GM15510 (cell line): Measurements from ENCODE around the gene RCC2.

Experiments used
- POLR2A ChIP-seq: IDR thresholded peaks from 3 replicates; pipeline ENCODE4 v1.6.1; 2011; ENCODE audit warnings: borderline replicate concordance; ENCODE audit not compliant: insufficient read length; ENCODE audit errors: extremely low read depth

The RCC2 gene

GRCh38 chr1:17439250-17440073 lies at the start of gene RCC2:
RCC2 (minus strand) TSS chr1:17439677; CDS start chr1:17438514, 1,163 bp downstream.
- TF ChIP-seq POLR2A: peak; percentile 54

DNA sequence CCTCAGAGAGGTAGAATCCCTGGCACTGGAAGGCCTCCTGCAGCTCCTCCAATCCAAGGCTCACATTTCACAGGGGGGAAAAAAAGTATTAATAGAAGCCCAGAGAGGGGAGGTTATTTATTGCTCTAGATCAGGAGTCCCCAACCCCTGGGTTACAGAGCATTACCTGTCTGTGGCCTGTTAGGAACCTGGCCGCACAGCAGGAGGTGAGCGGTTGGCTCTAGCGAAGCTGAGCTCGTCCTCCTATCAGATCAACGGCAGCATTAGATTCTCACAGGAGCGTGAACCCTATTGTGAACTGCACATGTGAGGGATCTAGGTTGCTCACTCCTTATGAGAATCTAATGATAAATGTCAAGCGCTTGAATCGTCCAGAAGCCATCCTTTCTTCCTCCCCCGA lies 46.8 kb upstream of the RCC2 start:
- TF ChIP-seq POLR2A: no peak

GRCh38 chr1:17485281-17485680 lies 45.8 kb upstream of the RCC2 start:
- no peak for TF ChIP-seq POLR2A

- TF ChIP-seq POLR2A: no peak
Measured at GRCh38 chr1:17480846-17481245, 41.4 kb upstream of the RCC2 start.

DNA sequence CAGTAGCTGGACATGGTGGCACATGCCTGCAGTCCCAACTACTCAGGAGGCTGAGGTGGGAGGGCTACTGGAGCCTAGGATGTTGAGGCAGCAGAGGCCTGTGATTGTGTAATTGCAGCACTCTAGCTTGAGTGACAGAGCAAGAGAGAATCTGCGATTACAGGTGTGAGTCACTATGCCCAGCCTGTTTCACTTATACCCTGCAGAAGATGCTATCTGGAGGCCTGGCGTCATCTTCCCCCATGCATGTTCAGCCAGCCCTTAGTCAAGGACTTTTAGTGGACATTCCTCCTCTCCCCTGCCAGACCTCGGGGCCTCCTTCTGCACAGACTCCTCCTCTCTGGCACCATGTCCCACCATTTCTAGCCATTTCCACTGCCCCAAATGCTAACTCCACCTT lies 36.3 kb upstream of the RCC2 start:
- TF ChIP-seq POLR2A: no peak

- TF ChIP-seq POLR2A: no peak
Measured at GRCh38 chr1:17472814-17473213, 33.3 kb upstream of the RCC2 start.

GRCh38 chr1:17471393-17471792 lies 31.9 kb upstream of the RCC2 start:
- TF ChIP-seq POLR2A: no peak

DNA sequence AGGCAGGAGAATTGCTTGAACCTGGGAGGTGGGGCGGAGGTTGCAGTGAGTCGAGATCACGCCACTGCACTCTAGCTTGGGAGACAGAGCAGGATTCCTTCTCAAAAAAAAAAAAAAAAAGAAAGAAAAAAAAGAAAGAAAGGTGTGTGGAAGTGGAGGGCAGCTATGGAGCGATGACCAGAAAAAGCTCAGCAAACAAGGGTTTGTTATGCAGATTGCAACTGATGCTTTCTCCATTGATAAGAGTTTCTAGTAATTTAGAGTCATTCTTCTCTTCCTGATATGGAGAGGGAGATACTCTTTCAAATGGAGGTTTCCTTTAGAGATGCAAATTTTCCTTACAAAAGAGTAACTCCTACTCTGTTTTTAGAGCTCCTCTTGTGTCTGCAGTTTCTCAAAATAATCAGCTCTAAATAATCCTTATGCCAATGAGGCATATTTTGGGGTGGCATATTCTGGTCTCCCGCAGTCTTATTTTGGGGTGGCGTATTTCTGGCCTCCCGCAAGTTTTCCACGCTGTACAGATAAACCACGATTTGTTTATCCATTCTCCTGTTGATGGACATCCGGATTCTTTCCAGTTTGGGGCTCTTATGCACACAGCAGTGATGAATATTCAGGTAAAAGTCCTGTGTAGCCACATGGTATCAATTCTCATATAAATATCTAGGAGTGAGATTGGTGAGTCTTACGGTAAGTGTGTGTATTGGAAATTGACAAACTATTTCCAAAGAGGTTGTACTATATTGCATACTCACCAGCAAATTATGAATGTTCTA lies 30.7 kb upstream of the RCC2 start:
- no peak for TF ChIP-seq POLR2A

GRCh38 chr1:17466359-17466758 lies 26.9 kb upstream of the RCC2 start:
- no peak for TF ChIP-seq POLR2A

DNA sequence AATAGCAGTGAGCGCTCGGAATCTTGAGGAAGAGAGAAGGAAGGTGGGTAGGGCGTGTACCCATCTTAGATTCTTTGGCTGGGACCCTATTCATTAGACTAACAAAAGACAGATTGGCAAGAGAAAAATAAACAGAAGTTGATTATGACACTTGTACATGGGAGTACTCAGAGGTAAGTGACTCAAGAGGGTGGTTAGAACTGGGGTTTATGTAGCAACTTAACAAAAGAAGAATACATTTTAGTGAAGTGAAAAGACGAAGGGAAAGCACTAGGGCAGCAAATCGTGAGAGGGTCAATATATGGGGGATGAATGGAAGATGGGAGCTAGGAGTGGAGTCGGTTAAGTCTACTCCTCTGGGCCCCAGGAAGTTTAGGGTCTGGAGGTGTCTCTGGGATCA lies 25.8 kb upstream of the RCC2 start:
- TF ChIP-seq POLR2A: no peak

DNA sequence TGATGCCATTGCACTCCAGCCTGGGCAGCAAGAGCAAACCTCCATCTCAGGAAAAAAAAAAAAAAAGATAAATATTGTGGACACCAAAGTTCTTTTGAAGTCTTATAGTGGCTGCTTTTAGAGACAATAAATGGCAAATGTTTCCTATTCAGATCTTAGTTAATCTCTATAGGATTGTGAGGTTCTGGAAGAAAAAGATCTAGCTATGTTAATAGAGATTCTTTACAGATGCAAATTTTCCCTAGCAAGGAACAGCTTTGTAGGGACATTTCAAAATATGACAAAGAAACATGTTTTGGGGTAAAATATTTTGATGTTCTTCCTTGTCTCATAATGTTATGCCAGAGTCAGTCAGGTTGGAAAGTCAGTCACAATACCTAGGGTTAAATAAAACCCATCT lies 24.5 kb upstream of the RCC2 start:
- no peak for TF ChIP-seq POLR2A

DNA sequence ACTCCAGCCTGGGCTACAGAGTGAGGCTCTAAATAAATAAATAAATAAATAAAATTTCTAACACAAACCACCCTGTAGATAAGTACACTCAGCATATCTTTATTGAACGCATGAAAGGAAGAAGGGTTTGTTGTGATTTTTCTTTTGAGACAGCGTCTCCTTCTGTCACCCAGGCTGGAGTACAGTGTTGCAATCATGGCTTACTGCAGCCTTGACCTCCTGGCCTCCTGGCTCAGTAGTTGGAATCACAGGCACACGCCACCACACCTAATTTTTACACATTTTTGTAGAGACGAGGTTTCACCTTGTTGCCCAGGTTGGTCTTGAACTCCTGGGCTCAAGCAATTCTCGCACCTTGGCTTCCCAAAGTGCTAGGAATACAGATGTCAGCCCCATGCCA lies 23.2 kb upstream of the RCC2 start:
- no peak for TF ChIP-seq POLR2A

DNA sequence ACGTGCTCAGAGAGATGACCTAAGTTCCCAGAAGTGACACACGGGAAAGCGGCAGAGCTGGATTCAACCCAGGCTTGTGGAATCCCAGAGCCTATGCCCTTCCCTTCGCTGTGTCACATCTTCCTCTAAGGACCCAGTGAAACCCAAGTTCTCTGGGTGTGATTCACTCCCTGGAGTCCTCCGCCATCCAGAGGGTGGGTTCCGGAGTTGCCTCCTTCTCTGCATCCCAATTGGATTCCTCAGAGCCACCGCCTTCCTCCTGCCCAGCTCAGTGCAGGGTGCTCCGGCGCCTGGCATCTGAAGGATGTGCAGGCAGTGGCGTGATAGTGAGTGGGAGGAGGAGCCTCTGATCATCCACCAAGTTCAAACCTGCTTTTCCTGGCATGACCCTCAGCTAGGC lies 20.7 kb upstream of the RCC2 start:
- no peak for TF ChIP-seq POLR2A

GRCh38 chr1:17458794-17459193 lies 19.3 kb upstream of the RCC2 start:
- no peak for TF ChIP-seq POLR2A

- no peak for TF ChIP-seq POLR2A
Measured at GRCh38 chr1:17452686-17453085, 13.2 kb upstream of the RCC2 start.

- no peak for TF ChIP-seq POLR2A
Measured at GRCh38 chr1:17451731-17452130, 12.3 kb upstream of the RCC2 start.
